Suprapubic skin (tissue), 4 donors: ENCODE data around the gene UBA1. TPM values are rescaled to one million over a fixed set of nuclear protein-coding genes. Genes with fewer than 3 reads are reported as not detected.

Source experiments
- DNase-seq, 2 donors: peaks; one replicate each; pipeline ENCODE4 v3.0.0-alpha.2; 2019; ENCODE audit warnings: low spot score in 2 of 2
- H3K27ac ChIP-seq: fragments of 200-600 bp; sonication (generic); one replicate; pipeline ENCODE4 v1.5.1; 2019
- H3K27me3 ChIP-seq: fragments of 200-600 bp; sonication (generic); one replicate; pipeline ENCODE4 v1.5.1; 2019
- H3K36me3 ChIP-seq: fragments of 200-600 bp; sonication (generic); one replicate; pipeline ENCODE4 v1.5.1; 2019
- H3K4me1 ChIP-seq: fragments of 200-600 bp; sonication (generic); one replicate; pipeline ENCODE4 v1.5.1; 2019
- H3K4me3 ChIP-seq: fragments of 200-600 bp; sonication (generic); one replicate; pipeline ENCODE4 v1.5.1; 2019; ENCODE audit warnings: mild to moderate bottlenecking
- H3K9me3 ChIP-seq: fragments of 200-600 bp; sonication (generic); one replicate; pipeline ENCODE4 v1.5.1; 2019
- EP300 ChIP-seq: sonication (generic); formaldehyde crosslinking; IDR thresholded peaks from one replicate; pipeline ENCODE4 v1.6.1; 2017; ENCODE audit warnings: antibody characterized with exemption
- POLR2A ChIP-seq, 2 donors: fragments of 450-650 bp; IDR thresholded peaks; one replicate each; pipeline ENCODE4 v1.6.1; 2017; ENCODE audit warnings: antibody characterized with exemption in 2 of 2, mild to moderate bottlenecking in 2 of 2, moderate library complexity in 2 of 2
- POLR2AphosphoS5 ChIP-seq, 3 donors: sonication (generic); formaldehyde crosslinking; IDR thresholded peaks; one replicate each; pipeline ENCODE4 v1.6.1; 2017; ENCODE audit warnings: antibody characterized with exemption in 3 of 3
- WGBS: methylation state at CpG from one replicate; pipeline ENCODE4 v1.1.5; 2018; 5-methylcytosine and 5-hydroxymethylcytosine counted together
- total RNA-seq, 4 donors: library from RNA; depleted of rRNA; stranded (reverse); fragments of >200 nt; gene quantifications; one replicate each; pipeline ENCODE4 v1.1.0, GENCODE V29; 2016
- TF ChIP-seq, protein P1 (sequence below), 2 donors: fragments of 200-600 bp in 1 of 2; fragments of 450-650 bp in 1 of 2; sonication (generic) in 1 of 2; IDR thresholded peaks; one replicate each; pipeline ENCODE4 v1.5.1; 2016 to 2019; ENCODE audit warnings: antibody characterized with exemption in 2 of 2, mild to moderate bottlenecking in 1 of 2, moderate library complexity in 1 of 2

UBA1 gene
- total RNA-seq, 4 donors from 2014 or later: 146 to 186 (median 157) TPM

DNA sequence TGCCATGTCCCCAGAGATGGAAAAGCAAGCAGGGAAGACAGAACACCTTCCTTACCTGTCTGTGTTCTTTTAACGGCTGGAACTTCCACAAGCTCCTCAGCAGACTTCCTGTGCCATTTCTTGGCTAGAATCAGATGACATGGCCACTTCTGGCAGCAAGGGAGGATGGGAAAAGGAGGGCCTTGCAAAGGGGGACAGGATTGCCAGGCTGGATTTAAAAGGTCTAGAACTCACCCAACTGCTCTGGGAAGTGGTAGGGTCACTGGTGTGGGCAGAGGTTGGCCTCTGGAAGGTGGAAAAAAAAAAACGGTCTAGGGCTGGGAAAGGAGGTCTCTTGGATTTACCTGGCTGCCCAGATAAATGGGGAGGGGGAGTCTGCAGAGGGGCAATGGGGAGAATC, 37.5 kb downstream of the UBA1 start:
- Histone ChIP-seq H3K4me1 (peaks cover 14% of the 10 kb centered on the region), H3K9me3 (no peaks in the 10 kb centered on the region), H3K27me3 (no peaks in the 10 kb centered on the region), H3K36me3 (peaks cover 31% of the 10 kb centered on the region), H3K4me3 (no peak overlapping the region), H3K27ac (no peak overlapping the region)
- 71% methylated on average over 2 of the region's 2 CpGs for WGBS
- no peak for TF ChIP-seq EP300
- TF ChIP-seq, protein P1, sequence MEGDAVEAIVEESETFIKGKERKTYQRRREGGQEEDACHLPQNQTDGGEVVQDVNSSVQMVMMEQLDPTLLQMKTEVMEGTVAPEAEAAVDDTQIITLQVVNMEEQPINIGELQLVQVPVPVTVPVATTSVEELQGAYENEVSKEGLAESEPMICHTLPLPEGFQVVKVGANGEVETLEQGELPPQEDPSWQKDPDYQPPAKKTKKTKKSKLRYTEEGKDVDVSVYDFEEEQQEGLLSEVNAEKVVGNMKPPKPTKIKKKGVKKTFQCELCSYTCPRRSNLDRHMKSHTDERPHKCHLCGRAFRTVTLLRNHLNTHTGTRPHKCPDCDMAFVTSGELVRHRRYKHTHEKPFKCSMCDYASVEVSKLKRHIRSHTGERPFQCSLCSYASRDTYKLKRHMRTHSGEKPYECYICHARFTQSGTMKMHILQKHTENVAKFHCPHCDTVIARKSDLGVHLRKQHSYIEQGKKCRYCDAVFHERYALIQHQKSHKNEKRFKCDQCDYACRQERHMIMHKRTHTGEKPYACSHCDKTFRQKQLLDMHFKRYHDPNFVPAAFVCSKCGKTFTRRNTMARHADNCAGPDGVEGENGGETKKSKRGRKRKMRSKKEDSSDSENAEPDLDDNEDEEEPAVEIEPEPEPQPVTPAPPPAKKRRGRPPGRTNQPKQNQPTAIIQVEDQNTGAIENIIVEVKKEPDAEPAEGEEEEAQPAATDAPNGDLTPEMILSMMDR (IDR thresholded peaks at IDR 0.05): no peak
- no peak for TF ChIP-seq POLR2AphosphoS5 (IDR thresholded peaks at IDR 0.05)
- no peak for TF ChIP-seq POLR2A (IDR thresholded peaks at IDR 0.05)
- no peak for DNase-seq

DNA sequence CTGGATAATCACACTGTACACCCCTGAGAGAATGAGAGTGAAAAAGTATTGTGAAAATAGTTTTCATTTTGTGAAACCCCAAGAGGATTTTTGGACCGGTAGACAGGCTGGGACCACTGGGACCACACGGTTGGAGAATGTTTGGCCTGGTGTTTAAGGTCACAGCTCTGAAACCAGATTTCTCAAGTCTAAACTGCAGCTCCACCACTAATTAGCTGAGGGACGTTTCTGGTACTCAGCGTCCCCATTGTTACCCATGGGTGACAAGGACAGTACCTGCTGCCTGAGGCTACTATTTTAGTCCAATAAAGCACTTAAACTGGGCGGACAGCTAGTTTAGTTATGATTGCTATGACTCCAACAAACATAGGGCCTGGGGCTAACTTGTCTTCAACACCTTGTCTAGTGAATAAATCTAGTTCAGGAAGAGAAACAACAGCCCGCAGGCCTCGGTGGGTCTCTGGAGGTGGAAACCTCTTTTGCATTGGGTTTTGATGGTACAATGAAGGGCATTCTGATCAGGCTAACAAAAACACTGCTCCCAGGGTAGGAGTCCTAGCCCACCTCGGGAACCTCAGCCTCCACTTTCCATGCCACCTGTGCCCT, 38.7 kb downstream of the UBA1 start:
- peak overlapping the region; percentile 58 for H3K4me3 ChIP-seq
- TF ChIP-seq POLR2A (IDR thresholded peaks at IDR 0.05) (no peak), EP300 (no peak), POLR2AphosphoS5 (IDR thresholded peaks at IDR 0.05) (no peak)
- TF ChIP-seq, protein P1 (IDR thresholded peaks at IDR 0.05): no peak
- no peaks in the 10 kb centered on the region for H3K9me3 ChIP-seq
- peak in 1 of 2 donors; percentile 36 for DNase-seq
- H3K27me3 ChIP-seq: no peaks in the 10 kb centered on the region
- H3K36me3 ChIP-seq: peaks cover 19% of the 10 kb centered on the region
- WGBS: 74% methylated on average over 8 of the region's 8 CpGs
- peaks cover 14% of the 10 kb centered on the region for H3K4me1 ChIP-seq
- H3K27ac ChIP-seq: peak overlapping the region; percentile 94

DNA sequence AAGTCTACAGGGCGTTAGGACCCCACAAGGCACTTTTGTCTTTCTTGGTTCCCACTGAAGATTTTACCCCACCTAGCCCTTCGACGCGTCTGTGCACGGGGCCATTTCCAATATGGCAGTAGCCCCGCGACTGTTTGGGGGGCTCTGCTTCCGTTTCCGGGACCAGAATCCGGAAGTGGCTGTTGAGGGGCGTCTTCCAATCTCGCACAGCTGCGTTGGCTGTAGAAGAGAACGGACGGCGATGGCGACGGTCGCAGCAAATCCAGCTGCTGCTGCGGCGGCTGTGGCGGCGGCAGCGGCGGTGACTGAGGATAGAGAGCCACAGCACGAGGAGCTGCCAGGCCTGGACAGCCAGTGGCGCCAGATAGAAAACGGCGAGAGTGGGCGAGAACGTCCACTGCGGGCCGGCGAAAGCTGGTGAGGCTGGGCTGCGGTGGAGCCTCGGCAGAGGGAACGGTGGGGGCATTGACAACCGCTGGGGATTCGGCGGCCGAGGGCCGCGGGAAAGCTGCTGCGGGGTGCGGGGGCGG, 39.2 kb downstream of the UBA1 start, which contains the start of gene USP11:
Gene USP11 (plus strand): TSS at position 207 of the 530 bp plus-strand sequence. CDS start 35 bp downstream, at position 242.
- TF ChIP-seq, protein P1 (IDR thresholded peaks at IDR 0.05): no peak
- TF ChIP-seq POLR2A (IDR thresholded peaks at IDR 0.05) (peak in 1 of 2 donors; percentile 81), POLR2AphosphoS5 (IDR thresholded peaks at IDR 0.05) (peak in 1 of 3 donors; percentile 36)
- H3K4me1 ChIP-seq: peaks cover 14% of the 10 kb centered on the region
- peak within 1 kb of the TSS; percentile 94 for H3K27ac ChIP-seq
- DNase-seq: peak in 1 of 2 donors; percentile 75
- WGBS: 35% methylated on average over 46 of the region's 46 CpGs
- H3K4me3 ChIP-seq: peak within 1 kb of the TSS; percentile 58
- peaks cover 14% of the 10 kb centered on the region for H3K36me3 ChIP-seq
- H3K9me3 ChIP-seq: no peaks in the 10 kb centered on the region
- H3K27me3 ChIP-seq: no peaks in the 10 kb centered on the region

DNA sequence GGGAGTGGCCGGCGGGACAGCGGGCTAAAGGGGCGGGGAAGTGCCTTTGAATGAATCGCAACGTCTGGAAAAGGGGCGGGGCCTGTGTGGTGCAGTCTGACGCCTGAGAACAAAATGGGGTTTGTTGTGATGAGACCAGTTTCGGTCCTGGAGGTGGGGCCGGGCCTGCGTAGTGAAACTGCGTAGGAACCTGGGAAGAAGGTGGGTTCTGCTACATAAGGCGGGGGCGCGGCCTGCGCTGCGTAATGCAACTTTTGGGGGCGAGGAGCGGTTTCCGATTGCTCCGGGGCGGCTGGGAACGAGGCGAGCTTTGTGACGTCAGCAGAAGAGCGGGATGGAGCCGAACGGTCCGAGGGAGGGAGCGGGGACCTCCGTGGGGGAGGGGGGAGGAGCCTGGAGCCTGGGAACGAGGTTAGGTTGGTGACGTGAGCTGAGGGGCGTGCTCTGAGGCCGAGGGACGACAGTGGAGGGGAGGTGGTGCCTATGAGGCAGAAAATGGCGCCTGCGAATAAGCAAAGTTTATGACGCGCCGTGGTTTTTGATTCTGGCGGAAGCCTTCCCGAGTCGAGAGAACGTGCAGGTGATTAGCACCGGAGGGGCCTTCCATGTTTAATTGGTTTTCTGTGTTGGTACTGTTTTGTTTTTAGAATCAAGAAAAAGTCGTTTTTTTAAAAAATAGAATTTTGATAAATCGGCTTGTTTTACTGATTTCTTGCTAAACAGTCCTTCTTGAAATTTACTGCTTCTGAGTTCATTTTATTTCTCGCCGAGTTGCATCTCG, 39.9 kb downstream of the UBA1 start:
- H3K9me3 ChIP-seq: no peaks in the 10 kb centered on the region
- TF ChIP-seq, protein P1 (IDR thresholded peaks at IDR 0.05): no peak
- TF ChIP-seq POLR2AphosphoS5 (IDR thresholded peaks at IDR 0.05) (peak in 1 of 3 donors; percentile 63), POLR2A (IDR thresholded peaks at IDR 0.05) (peak in 1 of 2 donors; percentile 66)
- peak overlapping the region; percentile 94 for H3K27ac ChIP-seq
- no peaks in the 10 kb centered on the region for H3K27me3 ChIP-seq
- DNase-seq: peak; percentile 97
- 14% methylated on average over 49 of the region's 51 CpGs for WGBS
- peaks cover 14% of the 10 kb centered on the region for H3K4me1 ChIP-seq
- peaks cover 10% of the 10 kb centered on the region for H3K36me3 ChIP-seq
- peak overlapping the region; percentile 58 for H3K4me3 ChIP-seq

DNA sequence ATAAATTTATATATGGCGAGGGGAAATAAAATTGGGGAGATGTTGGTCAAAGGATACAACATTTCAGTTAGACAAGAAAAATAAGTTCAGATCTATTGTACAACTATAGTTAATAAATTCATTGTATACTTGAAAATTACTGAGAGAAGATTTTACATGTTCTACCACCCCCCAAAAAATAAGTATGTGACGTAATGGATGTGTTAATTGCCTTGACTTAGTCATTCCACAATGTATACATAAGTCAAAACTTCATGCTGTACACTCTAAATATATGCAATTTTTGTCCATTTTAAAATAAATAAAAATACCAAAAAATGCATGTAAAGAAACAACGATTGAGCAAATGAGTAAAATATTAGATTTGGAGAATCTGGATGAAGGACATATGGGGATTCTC, 41.0 kb downstream of the UBA1 start:
- TF ChIP-seq, protein P1 (IDR thresholded peaks at IDR 0.05): no peak
- no peak for TF ChIP-seq POLR2AphosphoS5 (IDR thresholded peaks at IDR 0.05)
- TF ChIP-seq EP300: no peak
- TF ChIP-seq POLR2A (IDR thresholded peaks at IDR 0.05): no peak
- Histone ChIP-seq H3K4me3 (peak overlapping the region; percentile 58), H3K4me1 (peaks cover 14% of the 10 kb centered on the region), H3K27me3 (no peaks in the 10 kb centered on the region), H3K27ac (no peak overlapping the region), H3K36me3 (no peaks in the 10 kb centered on the region), H3K9me3 (no peaks in the 10 kb centered on the region)
- no peak for DNase-seq
- 62% methylated on average over 3 of the region's 3 CpGs for WGBS
